Endodermal cell (in vitro differentiated cells): ENCODE measurements around the gene SLX4IP. TPM values are rescaled to one million over a fixed set of nuclear protein-coding genes. Genes with fewer than 3 reads are reported as not detected.

Source experiments
- DNase-seq: peaks from one replicate; pipeline ENCODE4 v3.0.0-alpha.2; 2017
- H3K27ac ChIP-seq: 2 replicates; pipeline ENCODE4 v1.5.1; 2013; ENCODE audit warnings: mild to moderate bottlenecking, low read depth, low read length, moderate library complexity
- H3K27me3 ChIP-seq: 2 replicates; pipeline ENCODE4 v1.6.1; 2013; ENCODE audit warnings: mild to moderate bottlenecking, low read length, moderate library complexity; ENCODE audit not compliant: insufficient read depth, control insufficient read depth, poor library complexity, severe bottlenecking
- H3K36me3 ChIP-seq: 2 replicates; pipeline ENCODE4 v1.7.0; 2013; ENCODE audit warnings: mild to moderate bottlenecking, low read length, moderate library complexity; ENCODE audit not compliant: control insufficient read depth, insufficient read depth
- H3K4me1 ChIP-seq: one replicate; pipeline ENCODE4 v1.7.0; 2013; ENCODE audit warnings: low read length; ENCODE audit not compliant: control insufficient read depth, insufficient read depth
- H3K4me3 ChIP-seq: 2 replicates; pipeline ENCODE4 v1.5.1; 2013; ENCODE audit warnings: mild to moderate bottlenecking, low read length, moderate library complexity
- H3K9ac ChIP-seq: 2 replicates; pipeline ENCODE4 v1.6.1; 2013; ENCODE audit warnings: mild to moderate bottlenecking, low read length, moderate library complexity; ENCODE audit not compliant: poor library complexity, severe bottlenecking; ENCODE audit errors: extremely low read depth
- H3K9me3 ChIP-seq: 2 replicates; pipeline ENCODE4 v1.6.1; 2013; ENCODE audit warnings: mild to moderate bottlenecking, low read length, moderate library complexity; ENCODE audit not compliant: control insufficient read depth
- H3K27ac Mint-ChIP-seq: 2 replicates; pipeline ENCODE4 v1.8.0; 2020; ENCODE audit warnings: mixed read lengths
- H3K27me3 Mint-ChIP-seq: 2 replicates; pipeline ENCODE4 v1.8.0; 2021; ENCODE audit warnings: mild to moderate bottlenecking, mixed read lengths; ENCODE audit not compliant: insufficient read depth
- H3K36me3 Mint-ChIP-seq: 2 replicates; pipeline ENCODE4 v1.8.0; 2020; ENCODE audit warnings: low read depth, mixed read lengths
- H3K4me1 Mint-ChIP-seq: 2 replicates; pipeline ENCODE4 v1.8.0; 2020; ENCODE audit warnings: mixed read lengths
- H3K4me3 Mint-ChIP-seq: 2 replicates; pipeline ENCODE4 v1.8.0; 2020; ENCODE audit warnings: mild to moderate bottlenecking, moderate library complexity, mixed read lengths
- H3K9me3 Mint-ChIP-seq: 2 replicates; pipeline ENCODE4 v1.8.0; 2020; ENCODE audit warnings: mild to moderate bottlenecking, mixed read lengths
- WGBS, 2 experiments: methylation state at CpG; one replicate each; pipeline versions ENCODE4 v1.1.5 to v1.1.7; 2013; ENCODE audit warnings: missing lambda C conversion rate in 2 of 2, mixed read lengths in 1 of 2; ENCODE audit not compliant: insufficient coverage in 1 of 2, insufficient read length in 1 of 2; 5-methylcytosine and 5-hydroxymethylcytosine counted together
- total RNA-seq, 2 donors: library from RNA; stranded (reverse); fragmentation: NEBNext Ultra II Directional in 1 of 2; extraction: Animal tissue kit (Norgen Biotek cat#: 25700) in 1 of 2; gene quantifications; 2 replicates in 1 of 2; 3 replicates in 1 of 2; pipeline ENCODE4 v1.2.1, GENCODE V29; 2021
- TF ChIP-seq, protein P1 (sequence below): fragments of 200-600 bp; sonication (generic); conservative IDR thresholded peaks from 2 replicates; pipeline ENCODE4 v1.5.0; 2021; ENCODE audit warnings: antibody characterized with exemption, mild to moderate bottlenecking

SLX4IP gene
- total RNA-seq, 2 donors from 2014 or later, result 9.2 to 9.5 TPM

- no peak for DNase-seq
- H3K27ac Mint-ChIP-seq, result no peak overlapping the region
- H3K27me3 Mint-ChIP-seq, result no peaks in the 10 kb centered on the region
- peaks cover 5% of the 10 kb centered on the region for H3K36me3 Mint-ChIP-seq
- no peaks in the 10 kb centered on the region for H3K27me3 ChIP-seq
- H3K4me1 Mint-ChIP-seq, result no peaks in the 10 kb centered on the region
- no peak overlapping the region for H3K4me3 ChIP-seq
- WGBS, 2 experiments, result 91 to 94% methylated on average over 1 of the region's 1 CpG
- H3K9me3 ChIP-seq, result no peaks in the 10 kb centered on the region
- no peak overlapping the region for H3K9ac ChIP-seq
- H3K9me3 Mint-ChIP-seq, result no peaks in the 10 kb centered on the region
- H3K27ac ChIP-seq, result no peak overlapping the region
- no peak overlapping the region for H3K4me3 Mint-ChIP-seq
- peaks cover 9% of the 10 kb centered on the region for H3K36me3 ChIP-seq
- H3K4me1 ChIP-seq, result peaks cover 3% of the 10 kb centered on the region
- TF ChIP-seq, protein P1, sequence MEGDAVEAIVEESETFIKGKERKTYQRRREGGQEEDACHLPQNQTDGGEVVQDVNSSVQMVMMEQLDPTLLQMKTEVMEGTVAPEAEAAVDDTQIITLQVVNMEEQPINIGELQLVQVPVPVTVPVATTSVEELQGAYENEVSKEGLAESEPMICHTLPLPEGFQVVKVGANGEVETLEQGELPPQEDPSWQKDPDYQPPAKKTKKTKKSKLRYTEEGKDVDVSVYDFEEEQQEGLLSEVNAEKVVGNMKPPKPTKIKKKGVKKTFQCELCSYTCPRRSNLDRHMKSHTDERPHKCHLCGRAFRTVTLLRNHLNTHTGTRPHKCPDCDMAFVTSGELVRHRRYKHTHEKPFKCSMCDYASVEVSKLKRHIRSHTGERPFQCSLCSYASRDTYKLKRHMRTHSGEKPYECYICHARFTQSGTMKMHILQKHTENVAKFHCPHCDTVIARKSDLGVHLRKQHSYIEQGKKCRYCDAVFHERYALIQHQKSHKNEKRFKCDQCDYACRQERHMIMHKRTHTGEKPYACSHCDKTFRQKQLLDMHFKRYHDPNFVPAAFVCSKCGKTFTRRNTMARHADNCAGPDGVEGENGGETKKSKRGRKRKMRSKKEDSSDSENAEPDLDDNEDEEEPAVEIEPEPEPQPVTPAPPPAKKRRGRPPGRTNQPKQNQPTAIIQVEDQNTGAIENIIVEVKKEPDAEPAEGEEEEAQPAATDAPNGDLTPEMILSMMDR, result no peak
These were observed 162.5 kb downstream of the SLX4IP start for GRCh38 chr20:10597637-10598036.

DNA sequence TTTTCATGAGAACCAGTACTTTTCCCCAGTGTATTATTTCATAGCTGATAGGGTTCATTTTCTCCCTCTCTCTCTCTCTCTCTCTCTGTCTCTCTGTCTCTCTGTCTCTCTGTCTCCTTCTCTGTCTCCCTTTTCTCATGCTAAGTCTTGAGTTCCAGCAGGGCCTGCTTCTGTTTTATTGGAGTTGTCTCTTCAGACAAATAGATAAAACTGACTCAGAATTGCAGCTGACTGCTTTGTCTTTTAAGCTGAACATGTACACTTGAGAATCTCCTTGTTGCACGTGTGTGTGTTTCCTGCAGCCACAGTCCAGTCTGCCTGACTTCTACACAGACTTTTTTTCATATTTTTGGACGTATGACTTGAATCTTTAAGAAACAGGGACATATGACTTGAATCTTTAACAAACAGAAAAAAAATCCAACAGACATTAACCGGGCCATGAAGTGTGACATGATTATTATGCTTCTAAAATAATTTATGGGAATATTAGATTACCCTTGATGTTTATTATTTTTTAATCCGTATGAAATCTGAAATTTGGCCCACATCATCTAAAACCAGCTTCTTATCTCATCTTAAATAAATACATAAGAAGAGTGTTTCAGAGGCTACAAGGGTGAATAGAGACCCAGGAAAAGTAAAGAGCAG lies 167.2 kb downstream of the SLX4IP start:
- Mint-ChIP-seq H3K27ac (no peak overlapping the region), H3K4me3 (no peak overlapping the region), H3K27me3 (no peaks in the 10 kb centered on the region), H3K9me3 (no peaks in the 10 kb centered on the region), H3K36me3 (peaks cover 12% of the 10 kb centered on the region), H3K4me1 (no peaks in the 10 kb centered on the region)
- Histone ChIP-seq H3K4me1 (no peaks in the 10 kb centered on the region), H3K9ac (no peak overlapping the region), H3K4me3 (no peak overlapping the region), H3K36me3 (peaks cover 9% of the 10 kb centered on the region), H3K27me3 (no peaks in the 10 kb centered on the region), H3K9me3 (no peaks in the 10 kb centered on the region), H3K27ac (no peak overlapping the region)
- 95 to 100% methylated on average over 1 to 2 of the region's 4 CpGs for WGBS, 2 experiments
- TF ChIP-seq, protein P1, result no peak
- no peak for DNase-seq

DNA sequence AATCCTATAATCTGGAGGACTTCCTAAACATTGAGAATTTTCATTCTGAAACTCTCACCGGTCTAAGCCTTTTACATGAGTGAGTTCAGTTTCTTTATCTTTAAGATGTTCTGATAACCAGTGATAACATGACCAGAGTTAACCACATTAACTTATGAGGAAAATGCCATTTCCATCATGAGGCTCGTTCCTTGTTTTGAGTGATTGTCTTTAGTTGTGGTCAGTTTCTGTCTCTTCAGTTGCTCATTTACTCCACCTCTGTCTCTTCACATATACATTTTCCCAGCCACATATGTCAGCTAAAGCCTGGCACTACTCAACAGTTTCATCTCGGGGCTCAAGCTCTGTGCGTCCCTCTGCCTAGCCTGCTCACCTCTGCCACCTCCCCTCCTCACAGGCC lies 168.3 kb downstream of the SLX4IP start:
- H3K4me1 Mint-ChIP-seq, result no peaks in the 10 kb centered on the region
- H3K36me3 ChIP-seq, result peaks cover 9% of the 10 kb centered on the region

More for the DNA sequence above, 168.3 kb downstream of the SLX4IP start:
- no peak overlapping the region for H3K9ac ChIP-seq
- WGBS, 2 experiments, result 98 to 100% methylated on average over 1 to 4 of the region's 4 CpGs
- H3K27me3 Mint-ChIP-seq, result no peaks in the 10 kb centered on the region
- no peak overlapping the region for H3K4me3 ChIP-seq
- no peak overlapping the region for H3K4me3 Mint-ChIP-seq
- DNase-seq, result no peak
- peaks cover 16% of the 10 kb centered on the region for H3K36me3 Mint-ChIP-seq
- no peak overlapping the region for H3K27ac Mint-ChIP-seq
- H3K9me3 Mint-ChIP-seq, result no peaks in the 10 kb centered on the region
- TF ChIP-seq, protein P1, result no peak
- no peaks in the 10 kb centered on the region for H3K27me3 ChIP-seq
- no peaks in the 10 kb centered on the region for H3K4me1 ChIP-seq
- H3K9me3 ChIP-seq, result no peaks in the 10 kb centered on the region
- H3K27ac ChIP-seq, result peak overlapping the region; percentile 74
